Mammary epithelial cell (primary cell): ENCODE measurements around the gene MCF2L.

Experiments
- EZH2 ChIP-seq: IDR thresholded peaks from 2 replicates; pipeline ENCODE4 v1.6.1; 2012; ENCODE audit warnings: low read length, inconsistent platforms, borderline replicate concordance
- TF ChIP-seq, protein P1 (sequence below), 2 donors: IDR thresholded peaks in 1 of 2; conservative IDR thresholded peaks in 1 of 2; 2 replicates each; pipeline ENCODE4 v1.5.1; 2011 to 2012; ENCODE audit warnings: inconsistent platforms in 2 of 2, low read length in 2 of 2, mild to moderate bottlenecking in 2 of 2, control low read depth in 1 of 2, low read depth in 1 of 2; ENCODE audit not compliant: insufficient read depth in 1 of 2; ENCODE audit errors: extremely low read depth in 1 of 2

DNA sequence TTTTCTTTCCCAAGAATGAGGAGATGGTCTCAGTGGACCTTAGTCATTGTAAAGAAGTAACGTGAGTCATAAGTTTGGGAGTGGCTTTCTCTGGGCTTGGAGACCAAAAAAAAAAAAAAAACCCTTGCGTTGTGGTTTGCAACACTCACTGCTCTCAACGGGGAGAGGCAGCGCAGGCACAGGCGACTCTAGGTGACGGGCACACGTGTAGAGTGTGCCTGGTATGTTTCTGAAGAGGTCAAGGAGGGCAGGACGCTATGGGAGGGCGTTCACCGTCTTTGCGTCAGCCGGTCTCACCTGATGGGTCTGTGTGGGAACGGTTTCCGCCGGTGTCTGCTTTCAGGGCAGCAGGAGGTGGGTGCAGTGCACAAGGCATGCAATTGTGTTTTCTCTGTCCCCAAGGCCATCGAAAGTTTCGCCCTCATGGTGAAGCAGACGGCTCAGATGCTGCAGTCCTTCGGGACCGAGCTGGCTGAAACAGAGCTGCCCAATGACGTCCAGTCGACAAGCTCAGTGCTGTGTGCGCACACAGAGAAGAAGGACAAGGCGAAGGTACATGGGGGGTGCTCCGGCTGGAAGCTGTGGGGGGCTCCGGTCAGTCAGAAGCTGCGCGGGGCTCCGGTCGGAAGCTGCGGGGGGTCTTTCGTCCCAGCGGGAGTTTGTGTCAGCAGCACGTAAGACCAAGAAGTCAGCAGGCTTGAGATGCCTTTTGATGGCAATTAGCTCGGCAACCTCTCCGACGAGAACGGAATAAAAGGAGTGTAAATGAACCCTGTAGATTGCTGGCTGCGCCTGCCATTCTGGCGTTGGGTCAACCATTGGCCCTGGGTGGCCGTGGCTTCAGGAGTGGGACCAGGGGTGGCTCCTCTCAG lies 95.8 kb downstream of the MCF2L start:
- TF ChIP-seq, protein P1, sequence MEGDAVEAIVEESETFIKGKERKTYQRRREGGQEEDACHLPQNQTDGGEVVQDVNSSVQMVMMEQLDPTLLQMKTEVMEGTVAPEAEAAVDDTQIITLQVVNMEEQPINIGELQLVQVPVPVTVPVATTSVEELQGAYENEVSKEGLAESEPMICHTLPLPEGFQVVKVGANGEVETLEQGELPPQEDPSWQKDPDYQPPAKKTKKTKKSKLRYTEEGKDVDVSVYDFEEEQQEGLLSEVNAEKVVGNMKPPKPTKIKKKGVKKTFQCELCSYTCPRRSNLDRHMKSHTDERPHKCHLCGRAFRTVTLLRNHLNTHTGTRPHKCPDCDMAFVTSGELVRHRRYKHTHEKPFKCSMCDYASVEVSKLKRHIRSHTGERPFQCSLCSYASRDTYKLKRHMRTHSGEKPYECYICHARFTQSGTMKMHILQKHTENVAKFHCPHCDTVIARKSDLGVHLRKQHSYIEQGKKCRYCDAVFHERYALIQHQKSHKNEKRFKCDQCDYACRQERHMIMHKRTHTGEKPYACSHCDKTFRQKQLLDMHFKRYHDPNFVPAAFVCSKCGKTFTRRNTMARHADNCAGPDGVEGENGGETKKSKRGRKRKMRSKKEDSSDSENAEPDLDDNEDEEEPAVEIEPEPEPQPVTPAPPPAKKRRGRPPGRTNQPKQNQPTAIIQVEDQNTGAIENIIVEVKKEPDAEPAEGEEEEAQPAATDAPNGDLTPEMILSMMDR (conservative IDR thresholded peaks at IDR 0.05 in 1 of 2, IDR thresholded peaks at IDR 0.05 in 1 of 2; ENCODE audit: extremely low read depth in 1 of 2, insufficient read depth in 1 of 2, low read depth in 1 of 2, low read length in 2 of 2), result no peak
- TF ChIP-seq EZH2, result no peak
